Testis (tissue), 3 donors: Measurements from ENCODE around the gene TLE3. TPM values are rescaled to one million over a fixed set of nuclear protein-coding genes. Genes with fewer than 3 reads are reported as not detected.

Experiments used
- DNase-seq: peaks from one replicate; pipeline ENCODE4 v3.0.0-alpha.2; 2019
- H3K27ac ChIP-seq, 2 donors: fragments of 200-600 bp; sonication (generic); one replicate each; pipeline ENCODE4 v1.5.1; 2019
- H3K27me3 ChIP-seq: fragments of 200-600 bp; sonication (generic); one replicate; pipeline ENCODE4 v1.5.1; 2019
- H3K36me3 ChIP-seq: fragments of 200-600 bp; sonication (generic); one replicate; pipeline ENCODE4 v1.5.1; 2017; ENCODE audit warnings: low read depth; ENCODE audit errors: missing control alignments
- H3K4me1 ChIP-seq: fragments of 200-600 bp; sonication (generic); one replicate; pipeline ENCODE4 v1.5.1; 2019
- H3K4me3 ChIP-seq, 2 donors: fragments of 200-600 bp; sonication (generic); one replicate each; pipeline ENCODE4 v1.5.1; 2017 to 2019
- H3K9me3 ChIP-seq: fragments of 200-600 bp; sonication (generic); one replicate; pipeline ENCODE4 v1.5.1; 2017
- POLR2A ChIP-seq: fragments of 450-650 bp; IDR thresholded peaks from one replicate; pipeline ENCODE4 v1.6.1; 2017; ENCODE audit warnings: antibody characterized with exemption, mild to moderate bottlenecking, moderate library complexity
- WGBS, 2 donors: methylation state at CpG; one replicate each; pipeline ENCODE4 v1.1.5; 2018; 5-methylcytosine and 5-hydroxymethylcytosine counted together
- intact Hi-C: fragments of 100-400 bp; cut with DNase I; formaldehyde crosslinking; loops from one replicate; pipeline ENCODE4 v1.15.1; 2023; ENCODE audit warnings: low total_unique reads
- polyA plus RNA-seq: library from polyadenylated mRNA; stranded (reverse); fragments of 350-450 nt; fragmentation: Illumina TruSeq; extraction: RNeasy Lipid Tissue Mini Kit (QIAGEN cat#74804); gene quantifications from one replicate; pipeline ENCODE4 v1.2.3, GENCODE V29; 2014; ENCODE audit warnings: low read depth, low replicate concordance; ENCODE audit not compliant: insufficient read depth
- total RNA-seq, 2 donors: library from RNA; depleted of rRNA; stranded (reverse); fragments of >200 nt; gene quantifications; one replicate each; pipeline ENCODE4 v1.2.3, GENCODE V29; 2016
- TF ChIP-seq, protein P1 (sequence below), 3 experiments: fragments of 450-650 bp in 2 of 3; fragments of 200-600 bp in 1 of 3; sonication (generic) in 1 of 3; IDR thresholded peaks; one replicate each; pipeline ENCODE4 v1.5.1; 2016 to 2019; ENCODE audit warnings: antibody characterized with exemption in 3 of 3, mild to moderate bottlenecking in 2 of 3, moderate library complexity in 1 of 3

TLE3 gene
- total and polyA plus RNA-seq, 3 donors from 2014 or later, result 60.5 to 139 (median 99.5) TPM

- peaks cover 34% of the 10 kb centered on the region for H3K4me1 ChIP-seq
- no peaks in the 10 kb centered on the region for H3K27me3 ChIP-seq
- H3K4me3 ChIP-seq, result no peak overlapping the region
- no peak for DNase-seq
- no peak overlapping the region for H3K27ac ChIP-seq
- WGBS, 2 donors, result 97 to 100% methylated on average over 1 of the region's 1 CpG
- no peak for TF ChIP-seq POLR2A
- TF ChIP-seq, protein P1, sequence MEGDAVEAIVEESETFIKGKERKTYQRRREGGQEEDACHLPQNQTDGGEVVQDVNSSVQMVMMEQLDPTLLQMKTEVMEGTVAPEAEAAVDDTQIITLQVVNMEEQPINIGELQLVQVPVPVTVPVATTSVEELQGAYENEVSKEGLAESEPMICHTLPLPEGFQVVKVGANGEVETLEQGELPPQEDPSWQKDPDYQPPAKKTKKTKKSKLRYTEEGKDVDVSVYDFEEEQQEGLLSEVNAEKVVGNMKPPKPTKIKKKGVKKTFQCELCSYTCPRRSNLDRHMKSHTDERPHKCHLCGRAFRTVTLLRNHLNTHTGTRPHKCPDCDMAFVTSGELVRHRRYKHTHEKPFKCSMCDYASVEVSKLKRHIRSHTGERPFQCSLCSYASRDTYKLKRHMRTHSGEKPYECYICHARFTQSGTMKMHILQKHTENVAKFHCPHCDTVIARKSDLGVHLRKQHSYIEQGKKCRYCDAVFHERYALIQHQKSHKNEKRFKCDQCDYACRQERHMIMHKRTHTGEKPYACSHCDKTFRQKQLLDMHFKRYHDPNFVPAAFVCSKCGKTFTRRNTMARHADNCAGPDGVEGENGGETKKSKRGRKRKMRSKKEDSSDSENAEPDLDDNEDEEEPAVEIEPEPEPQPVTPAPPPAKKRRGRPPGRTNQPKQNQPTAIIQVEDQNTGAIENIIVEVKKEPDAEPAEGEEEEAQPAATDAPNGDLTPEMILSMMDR (IDR thresholded peaks at IDR 0.05), result no peak
- intact Hi-C loops, result no loop called here
- H3K36me3 ChIP-seq, result no peaks in the 10 kb centered on the region
- H3K9me3 ChIP-seq, result no peaks in the 10 kb centered on the region
Observed at GRCh38 chr15:70027518-70027917, 70.2 kb downstream of the TLE3 start.

DNA sequence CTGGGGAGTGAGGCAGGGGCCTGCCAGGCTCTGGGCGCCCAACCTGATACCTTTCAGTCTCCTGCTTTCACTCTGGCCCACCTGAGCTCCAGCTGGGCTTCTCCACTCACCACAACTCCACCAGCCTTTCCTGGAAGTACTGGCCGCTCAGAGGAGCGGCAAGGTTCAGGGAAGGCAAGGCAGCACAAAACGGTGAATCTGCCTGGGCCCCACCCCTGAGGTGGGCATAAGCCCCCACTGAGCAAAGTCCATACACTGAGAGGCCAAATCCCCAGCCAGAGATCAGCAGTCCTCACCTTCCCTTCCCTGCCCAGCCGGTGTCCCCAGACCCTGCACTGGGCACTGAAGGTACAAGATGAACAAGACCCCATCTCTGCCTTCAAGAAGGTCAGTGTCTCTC, 70.7 kb downstream of the TLE3 start:
- H3K27ac ChIP-seq, result no peak overlapping the region
- H3K9me3 ChIP-seq, result no peaks in the 10 kb centered on the region
- H3K36me3 ChIP-seq, result no peaks in the 10 kb centered on the region
- DNase-seq, result no peak
- no peak overlapping the region for H3K4me3 ChIP-seq
- H3K27me3 ChIP-seq, result no peaks in the 10 kb centered on the region
- WGBS, 2 donors, result 86 to 97% methylated on average over 1 to 5 of the region's 5 CpGs
- no peak for TF ChIP-seq POLR2A
- TF ChIP-seq, protein P1 (IDR thresholded peaks at IDR 0.05), result no peak
- intact Hi-C loops, result no loop called here
- peaks cover 34% of the 10 kb centered on the region for H3K4me1 ChIP-seq

DNA sequence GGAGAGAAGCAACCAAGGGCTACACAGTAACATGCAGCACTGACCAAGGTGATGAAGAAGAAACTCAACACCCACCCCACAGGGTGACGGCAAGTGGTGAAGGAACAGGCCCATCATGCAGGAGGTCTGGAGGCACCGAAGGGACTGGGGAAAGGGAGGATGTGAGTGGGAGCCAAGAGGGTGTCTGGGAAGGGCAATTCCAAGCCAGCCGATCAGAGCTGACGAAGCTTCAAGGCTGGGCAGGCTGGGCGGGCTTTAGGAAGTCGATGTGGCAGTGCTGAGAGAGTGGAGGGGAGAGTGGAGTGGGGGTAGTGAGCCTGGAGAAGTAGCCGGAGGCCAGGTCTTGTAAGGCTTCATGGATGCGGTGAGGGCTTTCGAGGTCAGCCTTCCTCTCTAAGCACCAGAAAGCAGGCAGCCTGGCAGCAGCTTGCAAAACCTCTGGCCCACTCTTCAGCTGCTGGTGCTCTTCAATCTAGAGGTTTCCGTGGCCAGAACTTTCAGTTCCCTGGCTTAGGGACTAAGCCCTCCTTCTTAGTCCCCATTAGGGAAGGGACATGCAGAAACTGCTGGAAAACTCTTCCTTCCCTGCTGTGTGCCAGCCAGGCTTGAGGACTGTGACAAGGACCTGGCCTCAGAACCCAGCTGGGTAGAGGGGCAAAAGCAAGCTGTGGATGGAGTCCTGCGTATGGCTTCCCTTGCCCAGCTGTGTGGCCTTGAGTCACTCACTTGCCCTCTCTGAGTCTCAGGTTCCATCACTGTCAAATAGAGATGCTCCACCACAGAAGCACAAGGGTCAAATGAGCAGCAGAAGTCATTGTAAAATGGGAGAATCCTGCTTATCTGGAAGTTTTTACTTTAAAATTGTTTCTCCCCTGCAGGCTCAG, 72.1 kb downstream of the TLE3 start:
- DNase-seq, result peak; percentile 28
- Histone ChIP-seq H3K4me3 (no peak overlapping the region), H3K4me1 (peaks cover 34% of the 10 kb centered on the region), H3K9me3 (no peaks in the 10 kb centered on the region), H3K27ac (no peak overlapping the region), H3K36me3 (no peaks in the 10 kb centered on the region), H3K27me3 (no peaks in the 10 kb centered on the region)
- 61 to 74% methylated on average over 9 to 11 of the region's 11 CpGs for WGBS, 2 donors
- intact Hi-C loops, result no loop called here
- TF ChIP-seq POLR2A, result no peak
- TF ChIP-seq, protein P1 (IDR thresholded peaks at IDR 0.05), result no peak

DNA sequence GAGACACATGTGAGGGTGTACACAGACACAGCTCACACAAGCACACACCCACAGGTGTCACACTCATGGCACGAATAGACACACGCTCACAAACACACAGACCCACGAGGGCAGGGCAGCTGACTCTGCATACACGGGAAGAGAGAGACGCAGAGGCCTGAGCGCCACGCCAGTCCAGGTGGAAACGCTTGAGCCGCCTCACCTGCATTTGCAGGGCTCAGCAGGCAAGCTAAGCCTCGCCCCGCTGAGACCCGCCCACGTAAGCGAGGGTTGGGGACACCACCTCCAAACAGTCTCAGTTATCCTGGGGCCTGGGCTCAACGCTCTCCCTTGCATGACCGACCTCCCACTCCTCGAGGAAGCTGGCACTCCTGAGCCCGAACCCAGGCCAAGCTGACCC, 73.2 kb downstream of the TLE3 start:
- no peak for TF ChIP-seq POLR2A
- TF ChIP-seq, protein P1 (IDR thresholded peaks at IDR 0.05), result no peak
- Histone ChIP-seq H3K4me1 (peaks cover 34% of the 10 kb centered on the region), H3K9me3 (no peaks in the 10 kb centered on the region), H3K27ac (no peak overlapping the region), H3K36me3 (no peaks in the 10 kb centered on the region), H3K4me3 (no peak overlapping the region), H3K27me3 (no peaks in the 10 kb centered on the region)
- DNase-seq, result peak; percentile 20
- WGBS, 2 donors, result 84 to 93% methylated on average over 4 to 18 of the region's 18 CpGs
- intact Hi-C loops, result no loop called here
